ENCODE results near the gene ZNF608. TPM values are rescaled to one million over a fixed set of nuclear protein-coding genes. Genes with fewer than 3 reads are reported as not detected.

Gene ZNF608
- polyA plus RNA-seq (ENCODE audit: insufficient read length in 4 of 4) = 10 to 100 TPM; 56.4 to 80.4 (median 64.0) TPM

- peak in 1 of 4 donors; percentile 81 for DNase-seq (ENCODE audit: low read depth in 4 of 4, low spot score in 2 of 4)
Observed at GRCh38 chr5:124745928-124746915, at the start of gene ZNF608. ZNF608 (minus strand) TSS chr5:124746639; CDS start chr5:124744989, 1,650 bp downstream.

GRCh38 chr5:124795829-124796228 is 49.4 kb upstream of the ZNF608 start:
- DNase-seq (ENCODE audit: low read depth in 4 of 4, low spot score in 2 of 4) = no peak

- peak in 2 of 4 donors; percentile 53 to 65 for DNase-seq (ENCODE audit: low read depth in 4 of 4, low spot score in 2 of 4)
Observed at GRCh38 chr5:124790895-124791732, 44.7 kb upstream of the ZNF608 start.

- no peak for DNase-seq (ENCODE audit: low read depth in 4 of 4, low spot score in 2 of 4)
Observed at GRCh38 chr5:124790301-124790894, 44.0 kb upstream of the ZNF608 start.

- no peak for DNase-seq (ENCODE audit: low read depth in 4 of 4, low spot score in 2 of 4)
Observed at GRCh38 chr5:124789104-124789605, 42.7 kb upstream of the ZNF608 start.

GRCh38 chr5:124783794-124784193 is 37.4 kb upstream of the ZNF608 start:
- no peak for DNase-seq (ENCODE audit: low read depth in 4 of 4, low spot score in 2 of 4)

GRCh38 chr5:124783285-124783684 is 36.8 kb upstream of the ZNF608 start:
- no peak for DNase-seq (ENCODE audit: low read depth in 4 of 4, low spot score in 2 of 4)

- DNase-seq (ENCODE audit: low read depth in 4 of 4, low spot score in 2 of 4) = no peak
Observed at GRCh38 chr5:124782262-124782661, 35.8 kb upstream of the ZNF608 start.

GRCh38 chr5:124780011-124780410 is 33.6 kb upstream of the ZNF608 start:
- DNase-seq (ENCODE audit: low read depth in 4 of 4, low spot score in 2 of 4) = no peak

- no peak for DNase-seq (ENCODE audit: low read depth in 4 of 4, low spot score in 2 of 4)
Observed at GRCh38 chr5:124773315-124774311, 27.2 kb upstream of the ZNF608 start.

GRCh38 chr5:124772457-124773200 is 26.2 kb upstream of the ZNF608 start:
- DNase-seq (ENCODE audit: low read depth in 4 of 4, low spot score in 2 of 4) = no peak

GRCh38 chr5:124771761-124772160 is 25.3 kb upstream of the ZNF608 start:
- no peak for DNase-seq (ENCODE audit: low read depth in 4 of 4, low spot score in 2 of 4)

- DNase-seq (ENCODE audit: low read depth in 4 of 4, low spot score in 2 of 4) = no peak
Observed at GRCh38 chr5:124764992-124765611, 18.7 kb upstream of the ZNF608 start.

- DNase-seq (ENCODE audit: low read depth in 4 of 4, low spot score in 2 of 4) = no peak
Observed at GRCh38 chr5:124764585-124764984, 18.1 kb upstream of the ZNF608 start.

GRCh38 chr5:124761010-124761409 is 14.6 kb upstream of the ZNF608 start:
- no peak for DNase-seq (ENCODE audit: low read depth in 4 of 4, low spot score in 2 of 4)

- no peak for DNase-seq (ENCODE audit: low read depth in 4 of 4, low spot score in 2 of 4)
Observed at GRCh38 chr5:124760608-124761007, 14.2 kb upstream of the ZNF608 start.

GRCh38 chr5:124755565-124755964 is 9.1 kb upstream of the ZNF608 start:
- DNase-seq (ENCODE audit: low read depth in 4 of 4, low spot score in 2 of 4) = no peak

- no peak for DNase-seq (ENCODE audit: low read depth in 4 of 4, low spot score in 2 of 4)
Observed at GRCh38 chr5:124755041-124755440, 8.6 kb upstream of the ZNF608 start.
